Nephron progenitor cell (in vitro differentiated cells): ENCODE data around the gene TNRC6B.

Experiments used
- DNase-seq: peaks from one replicate; pipeline ENCODE4 v3.0.0; 2021
- H3K27ac Mint-ChIP-seq: 2 replicates; pipeline ENCODE4 v1.8.0; 2021; ENCODE audit warnings: mild to moderate bottlenecking, moderate library complexity, mixed read lengths
- H3K27me3 Mint-ChIP-seq: 2 replicates; pipeline ENCODE4 v1.8.0; 2021; ENCODE audit warnings: mild to moderate bottlenecking, low read depth, mixed read lengths; ENCODE audit not compliant: poor library complexity
- H3K36me3 Mint-ChIP-seq: 2 replicates; pipeline ENCODE4 v1.8.0; 2021; ENCODE audit warnings: low read depth, mixed read lengths
- H3K4me1 Mint-ChIP-seq: 2 replicates; pipeline ENCODE4 v1.8.0; 2021; ENCODE audit warnings: mixed read lengths
- H3K4me3 Mint-ChIP-seq: 2 replicates; pipeline ENCODE4 v1.8.0; 2021; ENCODE audit warnings: mild to moderate bottlenecking, moderate library complexity, mixed read lengths
- H3K9me3 Mint-ChIP-seq: 2 replicates; pipeline ENCODE4 v1.8.0; 2021; ENCODE audit warnings: mild to moderate bottlenecking, moderate library complexity, mixed read lengths
- TF ChIP-seq, protein P1 (sequence below): fragments of 200-600 bp; sonication (generic); IDR thresholded peaks from 2 replicates; pipeline ENCODE4 v1.5.0; 2021; ENCODE audit warnings: antibody characterized with exemption

Gene TNRC6B

DNA sequence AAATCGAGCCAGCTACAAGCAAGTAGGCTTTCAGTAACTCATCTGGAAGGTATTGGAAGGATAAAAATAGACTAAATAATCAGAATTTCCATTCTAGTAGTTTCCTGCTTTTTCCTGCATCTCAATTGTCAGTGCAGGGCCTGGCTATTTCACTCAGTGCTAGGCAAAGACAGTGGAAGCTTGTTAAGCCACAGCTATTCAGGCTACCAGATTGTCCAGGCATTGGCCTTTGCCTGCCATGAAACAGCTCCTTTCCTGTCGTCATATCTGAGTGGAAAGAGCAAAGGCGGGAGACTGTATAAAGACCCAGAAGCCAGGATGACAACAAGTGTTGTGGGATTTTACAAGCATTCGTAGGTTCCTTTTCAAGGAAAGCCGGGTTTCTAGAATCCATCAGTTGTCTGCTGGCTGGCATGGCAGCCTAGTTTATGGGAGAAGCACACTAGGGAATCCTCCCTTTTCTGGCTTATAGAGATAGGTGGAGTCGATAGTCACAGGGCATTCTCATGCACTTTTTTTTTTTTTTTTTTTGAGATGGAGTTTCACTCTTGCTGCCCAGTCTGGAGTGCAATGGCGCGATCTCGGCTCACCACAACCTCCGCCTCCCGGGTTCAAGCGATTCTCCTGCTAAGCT, 2.0 kb upstream of the TNRC6B start:
- Mint-ChIP-seq H3K4me1 (peaks cover 42% of the 10 kb centered on the region), H3K4me3 (peak overlapping the region; percentile 28), H3K36me3 (no peaks in the 10 kb centered on the region), H3K9me3 (no peaks in the 10 kb centered on the region), H3K27ac (peak overlapping the region; percentile 46), H3K27me3 (no peaks in the 10 kb centered on the region)
- no peak for DNase-seq
- TF ChIP-seq, protein P1, sequence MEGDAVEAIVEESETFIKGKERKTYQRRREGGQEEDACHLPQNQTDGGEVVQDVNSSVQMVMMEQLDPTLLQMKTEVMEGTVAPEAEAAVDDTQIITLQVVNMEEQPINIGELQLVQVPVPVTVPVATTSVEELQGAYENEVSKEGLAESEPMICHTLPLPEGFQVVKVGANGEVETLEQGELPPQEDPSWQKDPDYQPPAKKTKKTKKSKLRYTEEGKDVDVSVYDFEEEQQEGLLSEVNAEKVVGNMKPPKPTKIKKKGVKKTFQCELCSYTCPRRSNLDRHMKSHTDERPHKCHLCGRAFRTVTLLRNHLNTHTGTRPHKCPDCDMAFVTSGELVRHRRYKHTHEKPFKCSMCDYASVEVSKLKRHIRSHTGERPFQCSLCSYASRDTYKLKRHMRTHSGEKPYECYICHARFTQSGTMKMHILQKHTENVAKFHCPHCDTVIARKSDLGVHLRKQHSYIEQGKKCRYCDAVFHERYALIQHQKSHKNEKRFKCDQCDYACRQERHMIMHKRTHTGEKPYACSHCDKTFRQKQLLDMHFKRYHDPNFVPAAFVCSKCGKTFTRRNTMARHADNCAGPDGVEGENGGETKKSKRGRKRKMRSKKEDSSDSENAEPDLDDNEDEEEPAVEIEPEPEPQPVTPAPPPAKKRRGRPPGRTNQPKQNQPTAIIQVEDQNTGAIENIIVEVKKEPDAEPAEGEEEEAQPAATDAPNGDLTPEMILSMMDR = no peak

DNA sequence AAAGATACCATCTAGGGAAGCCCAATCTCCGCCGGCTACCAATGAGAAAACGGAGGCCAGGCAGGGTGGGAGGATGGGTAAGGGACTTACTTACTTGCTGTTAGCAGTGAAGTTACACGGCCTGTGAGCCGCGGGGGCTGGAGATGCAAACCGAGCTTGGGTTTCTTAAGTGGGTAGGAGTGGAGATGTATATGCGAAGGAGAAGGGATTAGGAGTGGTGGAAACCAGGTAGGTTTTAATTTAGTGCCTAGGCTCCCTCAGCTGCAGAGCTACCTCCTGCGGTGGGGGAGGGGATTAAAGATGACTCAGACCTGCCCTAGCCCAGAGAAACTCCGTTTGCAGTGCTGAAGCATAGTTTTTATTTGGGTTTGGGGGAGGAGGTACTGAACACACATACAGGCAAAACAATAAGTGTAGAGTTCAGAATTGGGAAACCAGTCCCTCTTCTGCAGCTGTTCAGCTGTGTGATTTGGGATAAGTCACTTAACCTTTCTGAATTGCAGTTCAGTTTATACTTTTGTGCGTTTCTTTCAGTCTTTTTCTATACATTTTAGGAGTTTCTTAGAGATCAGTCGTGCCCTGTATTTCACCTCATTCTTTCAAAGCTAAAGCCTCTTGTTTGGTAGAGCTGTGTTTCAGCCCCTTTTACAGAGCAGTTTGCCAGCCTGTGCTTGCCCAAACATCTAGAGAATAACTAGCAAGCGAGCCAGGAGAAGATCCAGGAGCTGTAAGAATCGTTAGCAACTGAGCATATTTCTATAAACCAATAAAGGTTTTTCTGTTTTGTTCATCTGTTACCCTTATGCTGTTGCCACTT, 596 bp upstream of the TNRC6B start:
- TF ChIP-seq, protein P1 = no peak
- H3K27me3 Mint-ChIP-seq = no peaks in the 10 kb centered on the region
- no peaks in the 10 kb centered on the region for H3K9me3 Mint-ChIP-seq
- H3K36me3 Mint-ChIP-seq = no peaks in the 10 kb centered on the region
- H3K27ac Mint-ChIP-seq = peak overlapping the region; percentile 99
- DNase-seq = peak; percentile 13
- H3K4me1 Mint-ChIP-seq = peaks cover 46% of the 10 kb centered on the region
- peak overlapping the region; percentile 97 for H3K4me3 Mint-ChIP-seq

DNA sequence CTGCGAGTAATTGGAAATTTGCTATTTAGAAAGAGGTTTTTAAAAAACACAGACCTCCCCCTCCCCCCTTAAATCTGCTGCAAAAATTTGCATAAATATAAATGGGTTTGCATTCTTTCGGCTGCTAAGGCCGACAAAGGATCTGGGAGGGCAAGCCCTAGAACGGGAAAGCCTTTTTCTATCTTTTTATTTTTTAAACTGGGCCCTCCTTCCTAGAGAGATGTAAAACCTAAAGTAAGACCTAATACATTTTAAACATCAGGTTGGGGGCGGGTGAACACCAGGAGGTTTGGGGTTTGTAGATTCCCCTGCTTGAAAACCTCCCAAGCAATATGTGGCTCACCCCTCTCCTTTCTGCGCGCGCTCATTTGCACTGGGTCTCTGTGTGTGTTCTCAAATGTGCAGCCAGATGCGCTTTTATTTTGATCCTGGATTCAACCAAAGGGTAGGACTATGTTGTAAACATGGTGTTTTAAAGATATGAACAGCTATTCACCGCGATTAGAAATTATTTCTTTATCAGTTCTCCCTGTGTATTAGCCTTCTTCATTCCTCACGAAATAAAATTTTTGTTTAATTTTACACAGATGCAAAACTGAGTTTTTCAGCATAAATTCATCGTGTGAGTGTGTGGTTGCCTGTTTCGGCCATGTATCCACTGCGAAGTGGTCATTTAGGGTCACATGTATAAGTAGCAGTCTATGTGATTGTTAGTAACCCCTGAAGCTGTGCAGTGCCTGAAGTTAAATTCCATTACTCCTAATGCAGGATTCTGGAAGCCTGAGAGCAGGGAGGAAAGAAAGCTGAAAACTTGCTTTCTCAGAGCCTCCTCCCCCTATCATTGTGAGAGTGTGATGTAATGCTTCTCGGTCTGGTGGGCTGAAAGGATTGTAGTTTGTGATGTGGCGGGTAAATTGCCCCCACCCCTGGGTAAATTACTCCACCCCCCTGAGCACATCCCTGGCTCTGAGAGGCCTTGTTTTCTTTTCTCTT, 988 bp downstream of the TNRC6B start:
- Mint-ChIP-seq H3K27ac (peak overlapping the region; percentile 99), H3K9me3 (no peaks in the 10 kb centered on the region), H3K4me1 (peaks cover 60% of the 10 kb centered on the region), H3K4me3 (peak overlapping the region; percentile 97), H3K36me3 (peaks cover 6% of the 10 kb centered on the region), H3K27me3 (no peaks in the 10 kb centered on the region)
- DNase-seq = peak; percentile 27
- TF ChIP-seq, protein P1 = no peak

DNA sequence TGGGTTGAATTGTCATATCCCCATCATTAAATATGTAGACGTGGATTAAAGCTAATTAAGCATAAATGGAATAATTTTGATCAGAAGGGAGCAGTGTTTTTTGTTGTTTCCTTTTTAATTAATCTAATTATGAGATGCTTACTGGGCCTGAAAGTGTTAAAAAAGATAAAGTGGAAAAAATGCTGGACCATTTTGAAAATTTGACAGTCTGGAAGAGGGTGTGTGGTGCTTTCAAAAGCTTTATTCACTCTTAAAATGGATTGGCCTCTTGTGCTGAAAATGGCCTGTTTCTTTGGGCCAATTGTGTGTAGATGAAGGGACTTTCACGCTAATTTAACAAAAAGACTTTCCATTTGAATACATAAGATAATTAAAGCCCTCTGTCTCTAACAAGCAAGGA, 1.8 kb downstream of the TNRC6B start:
- Mint-ChIP-seq H3K4me1 (peaks cover 60% of the 10 kb centered on the region), H3K9me3 (peaks cover 5% of the 10 kb centered on the region), H3K36me3 (peaks cover 12% of the 10 kb centered on the region), H3K4me3 (peak overlapping the region; percentile 97), H3K27ac (peak overlapping the region; percentile 99), H3K27me3 (no peaks in the 10 kb centered on the region)
- TF ChIP-seq, protein P1 = no peak
- DNase-seq = no peak

DNA sequence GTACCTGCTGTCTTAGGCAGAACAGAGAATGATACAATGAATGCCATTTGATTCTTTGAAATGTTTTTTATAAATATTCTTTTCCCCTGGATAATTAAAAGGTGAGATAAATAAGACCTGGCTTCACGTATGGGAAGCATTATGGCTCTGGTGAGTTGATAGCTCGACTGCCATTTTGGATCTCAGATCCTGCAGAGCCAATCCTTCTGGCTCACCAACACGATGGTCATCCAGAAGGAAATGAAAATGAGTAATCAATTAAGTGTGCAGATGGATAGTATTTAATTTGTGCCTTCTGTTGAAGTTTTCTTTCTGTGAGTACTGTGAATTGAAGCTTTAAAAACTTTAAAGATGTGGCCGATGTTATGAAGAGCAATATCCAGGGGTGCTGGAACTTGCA, 2.7 kb downstream of the TNRC6B start:
- H3K9me3 Mint-ChIP-seq = peaks cover 9% of the 10 kb centered on the region
- TF ChIP-seq, protein P1 = no peak
- peaks cover 61% of the 10 kb centered on the region for H3K4me1 Mint-ChIP-seq
- H3K27me3 Mint-ChIP-seq = no peaks in the 10 kb centered on the region
- H3K36me3 Mint-ChIP-seq = peaks cover 19% of the 10 kb centered on the region
- H3K4me3 Mint-ChIP-seq = peak overlapping the region; percentile 97
- peak overlapping the region; percentile 47 for H3K27ac Mint-ChIP-seq
- DNase-seq = no peak
